ENCODE data around the gene ITIH4. TPM values are rescaled to one million over a fixed set of nuclear protein-coding genes. Genes with fewer than 3 reads are reported as not detected.

ITIH4 gene
- total and polyA plus RNA-seq, 9 of the 15 experiments (the other 6 are each of a cell fraction or from before 2014, with no cell fraction given): 0.09 to 0.62 (median 0.20) TPM; not detected in 6

- no peak for FAIRE-seq
- ChIA-PET POLR2A (interaction anchor here (0.6 to 1.8 kb wide), 2 partner anchors 11 to 13 kb away, joined by 3 to 4 read pairs; no protein-coding TSS in a partner anchor), CTCF (ENCODE audit: low intra/inter-chr PET ratio) (no interaction called here)
- WGBS (ENCODE audit: insufficient coverage, low coverage, missing lambda C conversion rate): 7% methylated on average over 2 of the region's 2 CpGs
- peaks cover 0 to 11% of the 10 kb centered on the region in 2 experiments; a peak in 2 of 5 replicates for H3K4me1 ChIP-seq (replicated peaks in 1 of 2; ENCODE audit: control insufficient read depth in 2 of 2, insufficient read depth in 2 of 2, low read length in 2 of 2)
- H3K79me2 ChIP-seq (ENCODE audit: control insufficient read depth, insufficient read depth, low read length): no peaks in the 10 kb centered on the region
- ATAC-seq: no peak
- no peak overlapping the region for H3K9ac ChIP-seq (ENCODE audit: insufficient read depth in 1 of 2, low read depth in 2 of 2, low read length in 2 of 2)
- BruUV-seq (replicated peaks): no TSS peak
- no peak for DNase-seq (ENCODE audit: extremely low read depth in 1 of 4, low spot score in 3 of 4)
- no peak overlapping the region for H3K4me2 ChIP-seq (ENCODE audit: insufficient read depth, low read length)
- H3K4me3 ChIP-seq: no peak overlapping the region
- peaks cover 0 to 42% of the 10 kb centered on the region in 2 experiments; a peak in 3 of 5 replicates for H3K27me3 ChIP-seq (ENCODE audit: control insufficient read depth in 2 of 2, insufficient read depth in 2 of 2, low read length in 2 of 2)
- intact Hi-C loops (cut with micrococcal nuclease): no loop called here
- H3K36me3 ChIP-seq (ENCODE audit: control insufficient read depth, insufficient read depth, low read length): no peaks in the 10 kb centered on the region
- in situ Hi-C loops (cut with MboI): no loop called here
- no peaks in the 10 kb centered on the region for H3K9me1 ChIP-seq (ENCODE audit: control insufficient read depth, insufficient read depth, low read length)
- no peak overlapping the region for H2AFZ ChIP-seq (ENCODE audit: low read depth, low read length)
- no peak overlapping the region for H3K27ac ChIP-seq (ENCODE audit: extremely low read depth, low read depth, low read length)
- no peaks in the 10 kb centered on the region for H3K9me3 ChIP-seq (replicated peaks; ENCODE audit: control insufficient read depth, insufficient read depth, low read depth, low read length)
- TF ChIP-seq ZNF449 (CRISPR knock-in tag; IDR thresholded peaks at IDR 0.05) (no peak), ARID3B (CRISPR knock-in tag; IDR thresholded peaks at IDR 0.05; ENCODE audit: borderline replicate concordance) (no peak), IRF2 (CRISPR knock-in tag; IDR thresholded peaks at IDR 0.05) (no peak), NCOA4 (IDR thresholded peaks at IDR 0.05; ENCODE audit: partially characterized antibody) (no peak)
- H4K20me1 ChIP-seq (replicated peaks; ENCODE audit: control insufficient read depth, insufficient read depth, low read length): no peaks in the 10 kb centered on the region; the same call in 1 of the 2 replicates
Observed at GRCh38 chr3:52819936-52820335, 10.5 kb downstream of the ITIH4 start.

All from K562 (cell line).